Skin epidermis (tissue), 12 donors: ENCODE results near the gene FBXW11.
"Not testable (repeated sequence)": the region's sequence is repeated elsewhere in the genome, so short reads cannot be mapped to it uniquely, and the experiment has no call there.

ENCODE experiments used
- H3K27ac ChIP-seq, 21 experiments: fragments of 200-600 bp; sonication (generic) in 11 of 21; one replicate each; pipeline ENCODE4 v1.5.0; 2020; ENCODE audit warnings: mild to moderate bottlenecking in 3 of 21, inconsistent platforms in 2 of 21, moderate library complexity in 2 of 21
- H3K4me3 ChIP-seq, 7 experiments: fragments of 200-600 bp; sonication (generic) in 2 of 7; one replicate each; pipeline ENCODE4 v1.5.0; 2020; ENCODE audit warnings: inconsistent platforms in 2 of 7, mild to moderate bottlenecking in 2 of 7, moderate library complexity in 1 of 7

The FBXW11 gene

GRCh38 chr5:172028167-172028566 is 21.7 kb upstream of the FBXW11 start:
- H3K4me3 ChIP-seq: no peak overlapping the region
- no peak overlapping the region for H3K27ac ChIP-seq

- not testable (repeated sequence) for H3K4me3 ChIP-seq, H3K27ac ChIP-seq
Measured at GRCh38 chr5:172020110-172020786, 13.8 kb upstream of the FBXW11 start.

- Histone ChIP-seq H3K27ac (no peak overlapping the region), H3K4me3 (no peak overlapping the region)
Measured at GRCh38 chr5:172015346-172015745, 8.9 kb upstream of the FBXW11 start.

GRCh38 chr5:172010278-172010677 is 3.8 kb upstream of the FBXW11 start:
- no peak overlapping the region for H3K4me3 ChIP-seq
- no peak overlapping the region for H3K27ac ChIP-seq

GRCh38 chr5:172009536-172010270 is 3.3 kb upstream of the FBXW11 start:
- Histone ChIP-seq H3K4me3 (no peak overlapping the region), H3K27ac (no peak overlapping the region)

- no peak overlapping the region for H3K4me3 ChIP-seq
- H3K27ac ChIP-seq: no peak overlapping the region
Measured at GRCh38 chr5:172008689-172009141, 2.3 kb upstream of the FBXW11 start.

GRCh38 chr5:172008111-172008455 is 1.6 kb upstream of the FBXW11 start:
- H3K27ac ChIP-seq: peak overlapping the region in 2 of 21 experiments; percentile 98 to 100
- no peak overlapping the region for H3K4me3 ChIP-seq

GRCh38 chr5:172007175-172008110 is 1.0 kb upstream of the FBXW11 start:
- H3K27ac ChIP-seq: peak overlapping the region; percentile 51 to 100 (median 99)

GRCh38 chr5:172005708-172006320 is 624 bp downstream of the FBXW11 start:
- peak overlapping the region; percentile 75 to 95 (median 87) for H3K4me3 ChIP-seq
- peak overlapping the region; percentile 92 to 100 (median 99) for H3K27ac ChIP-seq

More at GRCh38 chr5:172007175-172008110, 1.0 kb upstream of the FBXW11 start:
- peak overlapping the region; percentile 75 to 95 (median 87) for H3K4me3 ChIP-seq

- Histone ChIP-seq H3K27ac (peak overlapping the region in 19 of 21 experiments; percentile 92 to 100 (median 99)), H3K4me3 (peak overlapping the region; percentile 75 to 95 (median 87))
Measured at GRCh38 chr5:172004824-172005237, 1.6 kb downstream of the FBXW11 start.

GRCh38 chr5:172003746-172004145 is 2.7 kb downstream of the FBXW11 start:
- Histone ChIP-seq H3K27ac (peak overlapping the region in 1 of 21 experiments; percentile 18), H3K4me3 (no peak overlapping the region)

- peak overlapping the region in 1 of 21 experiments; percentile 1 for H3K27ac ChIP-seq
- no peak overlapping the region for H3K4me3 ChIP-seq
Measured at GRCh38 chr5:172002840-172003512, 3.5 kb downstream of the FBXW11 start.

- Histone ChIP-seq H3K27ac (peak overlapping the region in 2 of 21 experiments; percentile 21 to 33), H3K4me3 (no peak overlapping the region)
Measured at GRCh38 chr5:172002310-172002709, 4.1 kb downstream of the FBXW11 start.

GRCh38 chr5:171999877-172000276 is 6.6 kb downstream of the FBXW11 start:
- Histone ChIP-seq H3K27ac (peak overlapping the region in 6 of 21 experiments; percentile 2 to 50 (median 26)), H3K4me3 (no peak overlapping the region)

GRCh38 chr5:171999100-171999499 is 7.3 kb downstream of the FBXW11 start:
- H3K27ac ChIP-seq: peak overlapping the region in 6 of 21 experiments; percentile 2 to 50 (median 26)
- no peak overlapping the region for H3K4me3 ChIP-seq

- Histone ChIP-seq H3K4me3 (no peak overlapping the region), H3K27ac (no peak overlapping the region)
Measured at GRCh38 chr5:171997011-171997410, 9.4 kb downstream of the FBXW11 start.

- no peak overlapping the region for H3K4me3 ChIP-seq
- peak overlapping the region in 2 of 21 experiments; percentile 0 to 32 for H3K27ac ChIP-seq
Measured at GRCh38 chr5:171992813-171993212, 13.6 kb downstream of the FBXW11 start.

- Histone ChIP-seq H3K27ac (peak overlapping the region in 2 of 21 experiments; percentile 0 to 32), H3K4me3 (no peak overlapping the region)
Measured at GRCh38 chr5:171992305-171992704, 14.1 kb downstream of the FBXW11 start.

- Histone ChIP-seq H3K4me3 (no peak overlapping the region), H3K27ac (no peak overlapping the region)
Measured at GRCh38 chr5:171990713-171991015, 15.8 kb downstream of the FBXW11 start.
